Fibroblast of mammary gland (primary cell): ENCODE measurements around the gene NFAT5.
"Not testable (repeated sequence)": the region's sequence is repeated elsewhere in the genome, so short reads cannot be mapped to it uniquely, and the experiment has no call there.

Experiments used
- DNase-seq: peaks from one replicate; pipeline ENCODE4 v3.0.0-alpha.2; 2010; ENCODE audit warnings: low read depth
- H3K4me3 ChIP-seq: 2 replicates; pipeline ENCODE4 v1.5.1; 2011; ENCODE audit warnings: low read depth, mild to moderate bottlenecking, low read length, moderate library complexity; ENCODE audit not compliant: control insufficient read depth
- CTCF ChIP-seq: conservative IDR thresholded peaks from 2 replicates; pipeline ENCODE4 v1.5.1; 2011; ENCODE audit warnings: low read depth, low read length, inconsistent platforms; ENCODE audit not compliant: control insufficient read depth, insufficient read depth

Gene NFAT5

GRCh38 chr16:69579783-69580481, 14.2 kb downstream of the NFAT5 start:
- no peak overlapping the region for H3K4me3 ChIP-seq
- no peak for TF ChIP-seq CTCF
- DNase-seq = no peak

GRCh38 chr16:69581297-69581696, 15.5 kb downstream of the NFAT5 start:
- DNase-seq = no peak
- H3K4me3 ChIP-seq = no peak overlapping the region
- no peak for TF ChIP-seq CTCF

GRCh38 chr16:69584493-69584892, 18.7 kb downstream of the NFAT5 start:
- not testable (repeated sequence) for DNase-seq, H3K4me3 ChIP-seq

- no peak overlapping the region for H3K4me3 ChIP-seq
- DNase-seq = no peak
- TF ChIP-seq CTCF = no peak
Observed at GRCh38 chr16:69589434-69590269, 23.9 kb downstream of the NFAT5 start.

GRCh38 chr16:69590590-69590989, 24.8 kb downstream of the NFAT5 start:
- TF ChIP-seq CTCF = no peak
- H3K4me3 ChIP-seq = no peak overlapping the region
- DNase-seq = no peak

GRCh38 chr16:69593751-69594255, 28.0 kb downstream of the NFAT5 start:
- no peak for DNase-seq
- no peak for TF ChIP-seq CTCF
- no peak overlapping the region for H3K4me3 ChIP-seq
